K562 (cell line): ENCODE results near the gene HAO2. TPM values are rescaled to one million over a fixed set of nuclear protein-coding genes. Genes with fewer than 3 reads are reported as not detected.
A peak's percentile ranks its signal among the peaks of the same experiment; 100 is the strongest.

ENCODE experiments used
- ATAC-seq: fragments of 200-7000 bp; cut with Tn5 transposase; 3 replicates; pipeline ENCODE4 v1.9.1; 2020; ENCODE audit warnings: moderate library complexity
- BruUV-seq: library from RNA; stranded (reverse); fragments of 400-500 nt; replicated peaks from 2 replicates; lab custom pipeline; 2021; lab: Mats Ljungman, UMichigan
- CTCF ChIA-PET: fragments of 300-600 bp; formaldehyde crosslinking; extraction: SDS; loops from one replicate; lab custom pipeline; 2021; ENCODE audit warnings: low intra/inter-chr PET ratio; lab: Yijun Ruan, JAX
- POLR2A ChIA-PET: fragments of 300-600, 350-650 bp; sonication (Branson Sonifier 250); formaldehyde crosslinking; extraction: SDS; loops from one replicate; lab custom pipeline; 2021; ENCODE audit warnings: antibody characterized with exemption, inconsistent platforms; lab: Yijun Ruan, JAX
- DNase-seq, 4 experiments: peaks; one replicate each; pipeline versions ENCODE4 v3.0.0 to v3.0.0-alpha.2; 2011 to 2018; ENCODE audit warnings: low spot score in 3 of 4, mixed read lengths in 3 of 4; ENCODE audit errors: extremely low read depth in 1 of 4
- FAIRE-seq: peaks from 2 replicates; lab custom pipeline; 2011; peaks lifted over from hg19 to GRCh38; lab: Jason Lieb, UNC
- H2AFZ ChIP-seq: 2 replicates; pipeline ENCODE4 v1.6.0; 2011; ENCODE audit warnings: low read depth, low read length, control low read depth, inconsistent platforms
- H3K27ac ChIP-seq: fragments of 200-600 bp; 3 replicates; pipeline ENCODE4 v1.8.0; 2011; ENCODE audit warnings: low read depth, mild to moderate bottlenecking, control low read depth, inconsistent platforms, low read length, moderate library complexity, mixed read lengths; ENCODE audit errors: extremely low read depth
- H3K27me3 ChIP-seq, 2 experiments: fragments of 300-600 bp in 1 of 2; 2 replicates in 1 of 2; 3 replicates in 1 of 2; pipeline versions ENCODE4 v1.6.0 to v1.8.0; 2011; ENCODE audit warnings: inconsistent platforms in 2 of 2, low read length in 2 of 2, mild to moderate bottlenecking in 1 of 2, mixed read lengths in 1 of 2, moderate library complexity in 1 of 2; ENCODE audit not compliant: control insufficient read depth in 2 of 2, insufficient read depth in 2 of 2
- H3K36me3 ChIP-seq: fragments of 300-600 bp; 3 replicates; pipeline ENCODE4 v1.8.0; 2011; ENCODE audit warnings: mild to moderate bottlenecking, low read length, inconsistent platforms; ENCODE audit not compliant: control insufficient read depth, insufficient read depth
- H3K4me1 ChIP-seq, 2 experiments: fragments of 200-600 bp in 1 of 2; replicated peaks in 1 of 2; 2 replicates in 1 of 2; 3 replicates in 1 of 2; pipeline versions ENCODE4 v1.5.1 to v1.8.0; 2011; ENCODE audit warnings: inconsistent platforms in 2 of 2, low read length in 2 of 2, mild to moderate bottlenecking in 1 of 2, mixed read lengths in 1 of 2, moderate library complexity in 1 of 2; ENCODE audit not compliant: control insufficient read depth in 2 of 2, insufficient read depth in 2 of 2
- H3K4me2 ChIP-seq: 2 replicates; pipeline ENCODE4 v1.6.1; 2011; ENCODE audit warnings: low read length, control low read depth, inconsistent platforms, mixed read lengths; ENCODE audit not compliant: insufficient read depth
- H3K4me3 ChIP-seq: fragments of 200-600 bp; sonication (generic), shearing (Covaris generic); 2 replicates; pipeline ENCODE4 v1.5.1; 2016; ENCODE audit warnings: control low read depth, inconsistent platforms
- H3K79me2 ChIP-seq: fragments of 200-600 bp; 3 replicates; pipeline ENCODE4 v1.8.0; 2011; ENCODE audit warnings: low read length, inconsistent platforms; ENCODE audit not compliant: control insufficient read depth, insufficient read depth
- H3K9ac ChIP-seq, 2 experiments: 2 replicates each; pipeline versions ENCODE4 v1.6.0 to v1.6.1; 2011; ENCODE audit warnings: low read depth in 2 of 2, low read length in 2 of 2, control low read depth in 1 of 2, inconsistent platforms in 1 of 2, mild to moderate bottlenecking in 1 of 2, mixed read lengths in 1 of 2; ENCODE audit not compliant: insufficient read depth in 1 of 2
- H3K9me1 ChIP-seq: one replicate; pipeline ENCODE4 v1.6.0; 2011; ENCODE audit warnings: inconsistent platforms, mild to moderate bottlenecking, low read length, moderate library complexity; ENCODE audit not compliant: control insufficient read depth, insufficient read depth
- H3K9me3 ChIP-seq: replicated peaks from 2 replicates; pipeline ENCODE4 v1.5.1; 2011; ENCODE audit warnings: low read depth, low read length, inconsistent platforms; ENCODE audit not compliant: control insufficient read depth, insufficient read depth
- H4K20me1 ChIP-seq: replicated peaks from 2 replicates; pipeline ENCODE4 v1.6.1; 2011; ENCODE audit warnings: low read length, inconsistent platforms, mixed read lengths; ENCODE audit not compliant: control insufficient read depth, insufficient read depth
- ARHGAP35 ChIP-seq: fragments of 450-650 bp; IDR thresholded peaks from 2 replicates; pipeline ENCODE4 v1.6.1; 2018; ENCODE audit not compliant: partially characterized antibody
- CTCF ChIP-seq, 3 experiments: IDR thresholded peaks in 2 of 3; conservative IDR thresholded peaks in 1 of 3; 2 replicates each; pipeline ENCODE4 v1.5.1; 2011 to 2012; ENCODE audit warnings: low read length in 3 of 3, mild to moderate bottlenecking in 3 of 3, control low read depth in 2 of 3, improper control_type of control experiment in 1 of 3, inconsistent platforms in 1 of 3, low read depth in 1 of 3, mixed read lengths in 1 of 3, moderate library complexity in 1 of 3; ENCODE audit not compliant: insufficient read depth in 2 of 3
- NBN ChIP-seq: fragments of 450-650 bp; IDR thresholded peaks from 2 replicates; pipeline ENCODE4 v1.6.1; 2016; ENCODE audit warnings: low read depth, mild to moderate bottlenecking
- SMC3 ChIP-seq: conservative IDR thresholded peaks from 2 replicates; pipeline ENCODE4 v1.6.1; 2011; ENCODE audit warnings: low read depth, low read length, improper control_type of control experiment; ENCODE audit not compliant: insufficient read depth
- TARDBP ChIP-seq: fragments of 450-650 bp; IDR thresholded peaks from 2 replicates; pipeline ENCODE4 v1.6.1; 2016
- TOE1 ChIP-seq, 2 experiments: fragments of 450-650 bp in 1 of 2; sonication (generic) in 1 of 2; formaldehyde crosslinking in 1 of 2; IDR thresholded peaks; 2 replicates each; pipeline versions ENCODE4 v1.7.1 to v1.8.0; 2016 to 2022; ENCODE audit warnings: borderline replicate concordance in 2 of 2, mild to moderate bottlenecking in 2 of 2, antibody characterized with exemption in 1 of 2, inconsistent platforms in 1 of 2, low read depth in 1 of 2, missing genetic modification reagents in 1 of 2, moderate library complexity in 1 of 2
- ZBTB17 ChIP-seq: fragments of 450-650 bp; formaldehyde crosslinking; IDR thresholded peaks from 2 replicates; pipeline ENCODE4 v1.4.0; 2020; ENCODE audit warnings: mild to moderate bottlenecking
- ZBTB43 ChIP-seq: sonication (generic); formaldehyde crosslinking; IDR thresholded peaks from 2 replicates; pipeline ENCODE4 v1.8.0; 2023; ENCODE audit warnings: mild to moderate bottlenecking, missing genetic modification reagents
- ZBTB8A ChIP-seq: fragments of 450-650 bp; IDR thresholded peaks from 2 replicates; pipeline ENCODE4 v1.6.1; 2018; ENCODE audit warnings: mild to moderate bottlenecking, moderate library complexity; ENCODE audit not compliant: partially characterized antibody
- ZNF24 ChIP-seq: fragments of 450-650 bp; IDR thresholded peaks from 2 replicates; pipeline ENCODE4 v1.6.1; 2016
- ZNF589 ChIP-seq: fragments of 200-800 bp; sonication (Bioruptor generic); IDR thresholded peaks from 2 replicates; pipeline ENCODE4 v1.6.1; 2016; ENCODE audit warnings: low read depth, missing genetic modification characterization, missing compliant biosample characterization
- WGBS: fragments of 100-300 bp; shearing (Covaris generic); methylation state at CpG from one replicate; pipeline ENCODE4 v1.1.6; 2016; ENCODE audit warnings: low coverage, mixed read lengths; ENCODE audit not compliant: insufficient coverage; ENCODE audit errors: missing lambda C conversion rate; 5-methylcytosine and 5-hydroxymethylcytosine counted together
- in situ Hi-C: fragments of 300-500 bp; cut with MboI; formaldehyde crosslinking; loops from 4 replicates; pipeline ENCODE4 v1.15.0; 2018; ENCODE audit warnings: inconsistent platforms, mixed read lengths
- intact Hi-C: fragments of 100-400 bp; cut with micrococcal nuclease; formaldehyde crosslinking; loops from 2 replicates; pipeline ENCODE4 v1.14.2; 2022
- polyA plus RNA-seq, 8 experiments: library from polyadenylated mRNA; depleted of rRNA in 4 of 8; stranded (reverse) in 5 of 8; unstranded in 3 of 8; fragments of >200 nt; fragmentation: Nextera tagmentation in 2 of 8; fragmentation: Illumina TruSeq in 1 of 8; extraction: Ambion mirVana in 2 of 8; extraction: Trizol in 1 of 8; gene quantifications; 2 replicates each; pipeline versions ENCODE4 v1.2.1 to v1.2.3, GENCODE V29; 2011 to 2014; ENCODE audit warnings: inconsistent platforms in 1 of 8, missing spikeins in 1 of 8
- total RNA-seq, 7 experiments: library from RNA; depleted of rRNA in 6 of 7; stranded (reverse); fragments of >200 nt in 6 of 7; fragmentation: Illumina TruSeq in 2 of 7; extraction: Trizol in 2 of 7; gene quantifications; 2 replicates each; pipeline versions ENCODE4 v1.2.1 to v1.2.3, GENCODE V29; 2011 to 2021; ENCODE audit warnings: low replicate concordance in 1 of 7

Gene HAO2
- total and polyA plus RNA-seq, 9 of the 15 experiments (the other 6 are each of a cell fraction or from before 2014, with no cell fraction given): not detected

- peaks cover 9% of the 10 kb centered on the region in 2 experiments; a peak in 3 of 5 replicates for H3K27me3 ChIP-seq
- TF ChIP-seq ARHGAP35: no peak
- intact Hi-C loops: no loop called here
- BruUV-seq: no TSS peak
- no peak for DNase-seq
- 0% methylated on average over 3 of the region's 3 CpGs for WGBS
- no peak for ATAC-seq
- ChIA-PET CTCF (interaction anchor here (0.8 kb wide), 1 partner anchor 91 kb away, joined by 3 read pairs; no protein-coding TSS in a partner anchor), POLR2A (no interaction called here)
- H3K9ac ChIP-seq: no peak overlapping the region
- H3K9me1 ChIP-seq: no peaks in the 10 kb centered on the region
- H3K4me2 ChIP-seq: no peak overlapping the region
- peaks cover 8% of the 10 kb centered on the region; the same call in 1 of the 2 replicates for H4K20me1 ChIP-seq
- H3K36me3 ChIP-seq: no peaks in the 10 kb centered on the region
- H3K79me2 ChIP-seq: no peaks in the 10 kb centered on the region
- no peaks in the 10 kb centered on the region for H3K9me3 ChIP-seq
- H3K4me3 ChIP-seq: no peak overlapping the region
- no peak overlapping the region for H2AFZ ChIP-seq
- in situ Hi-C loops: no loop called here
- H3K4me1 ChIP-seq: no peaks in the 10 kb centered on the region
- no peak overlapping the region for H3K27ac ChIP-seq
- no peak for FAIRE-seq
These were observed 2.2 kb upstream of the HAO2 start for GRCh38 chr1:119366424-119366823.

GRCh38 chr1:119367432-119368124, 1.0 kb upstream of the HAO2 start:
- ChIA-PET POLR2A (interaction anchor here (0.6 to 0.7 kb wide), 2 partner anchors 93 to 227 kb away, joined by 3 read pairs; no protein-coding TSS in a partner anchor), CTCF (interaction anchor here (0.6 kb wide), 2 partner anchors 27 to 81 kb away, joined by 3 to 6 read pairs; no protein-coding TSS in a partner anchor)
- in situ Hi-C loops (no loop called here), intact Hi-C loops (loop anchor here (1.0 kb wide), 3 partner anchors 81 to 1216 kb away; no protein-coding TSS in a partner anchor)
- Histone ChIP-seq H3K4me1 (no peaks in the 10 kb centered on the region), H3K9ac (no peak overlapping the region), H3K4me2 (no peak overlapping the region), H2AFZ (no peak overlapping the region), H3K9me3 (no peaks in the 10 kb centered on the region), H3K9me1 (no peaks in the 10 kb centered on the region), H3K4me3 (no peak overlapping the region), H3K36me3 (no peaks in the 10 kb centered on the region), H3K27me3 (peaks cover 9% of the 10 kb centered on the region in 2 experiments; a peak in 3 of 5 replicates), H4K20me1 (peaks cover 8% of the 10 kb centered on the region; the same call in 1 of the 2 replicates), H3K79me2 (no peaks in the 10 kb centered on the region), H3K27ac (no peak overlapping the region)
- FAIRE-seq (peak; percentile 69), ATAC-seq (peak; percentile 85), DNase-seq (peak; percentile 27 to 59 (median 40))
- BruUV-seq: no TSS peak
- WGBS: 3% methylated on average over 13 of the region's 13 CpGs
- TF ChIP-seq ZNF24 (no peak), NBN (no peak), ZBTB43 (no peak), TARDBP (no peak), TOE1 (IDR thresholded peaks at IDR 0.05; ENCODE audit: borderline replicate concordance) (no peak), TOE1 (CRISPR knock-in tag; IDR thresholded peaks at IDR 0.05; ENCODE audit: borderline replicate concordance, low read depth) (no peak), ZBTB8A (no peak), ZNF589 (CRISPR knock-in tag) (no peak), SMC3 (peak; percentile 83), CTCF (IDR thresholded peaks at IDR 0.05 in 2 of 3, conservative IDR thresholded peaks at IDR 0.05 in 1 of 3; ENCODE audit: insufficient read depth in 2 of 3, low read depth in 1 of 3, low read length in 3 of 3) (peak; percentile 67 to 96 (median 87)), ZBTB17 (CRISPR knock-in tag) (no peak)
